IMR-90 (cell line): ENCODE measurements around the gene TSC1. TPM values are rescaled to one million over a fixed set of nuclear protein-coding genes. Genes with fewer than 3 reads are reported as not detected.

Experiments
- ATAC-seq: fragments of 200-7000 bp; cut with Tn5 transposase; 2 replicates; pipeline ENCODE4 v1.9.1; 2020; ENCODE audit warnings: low read depth, mild to moderate bottlenecking, moderate library complexity
- BruUV-seq: library from RNA; stranded (reverse); fragments of 400-500 nt; replicated peaks from 2 replicates; lab custom pipeline; 2021; lab: Mats Ljungman, UMichigan
- CTCF ChIA-PET: fragments of 300-600 bp; formaldehyde crosslinking; extraction: SDS; loops from one replicate; lab custom pipeline; 2021; ENCODE audit warnings: antibody characterized with exemption; lab: Yijun Ruan, JAX
- POLR2A ChIA-PET: fragments of 300-600 bp; sonication (Branson Sonifier 250); formaldehyde crosslinking; loops from one replicate; lab custom pipeline; 2022; ENCODE audit warnings: antibody characterized with exemption; ENCODE audit not compliant: unreplicated experiment; lab: Charles Lee
- DNase-seq: peaks from one replicate; pipeline ENCODE4 v3.0.0; 2013
- H2AFZ ChIP-seq: replicated peaks from 2 replicates; pipeline ENCODE3; 2013; ENCODE audit warnings: low read length, mild to moderate bottlenecking; ENCODE audit not compliant: poor library complexity
- H2AK5ac ChIP-seq: 2 replicates; pipeline ENCODE4 v1.6.1; 2013; ENCODE audit warnings: low read depth, low read length, inconsistent platforms
- H2AK9ac ChIP-seq: replicated peaks from 2 replicates; pipeline ENCODE3; 2013; ENCODE audit warnings: mild to moderate bottlenecking, low read depth, low read length, moderate library complexity; ENCODE audit not compliant: poor library complexity
- H2BK120ac ChIP-seq: 2 replicates; pipeline ENCODE4 v1.6.1; 2013; ENCODE audit warnings: low read depth, low read length, inconsistent platforms
- H2BK15ac ChIP-seq: 3 replicates; pipeline ENCODE4 v1.6.1; 2013; ENCODE audit warnings: low read depth, low read length, inconsistent platforms
- H2BK20ac ChIP-seq: 2 replicates; pipeline ENCODE4 v1.6.1; 2013; ENCODE audit warnings: low read depth, mild to moderate bottlenecking, inconsistent platforms, low read length, moderate library complexity
- H2BK5ac ChIP-seq: 2 replicates; pipeline ENCODE4 v1.6.1; 2013; ENCODE audit warnings: mild to moderate bottlenecking, low read depth, low read length, inconsistent platforms; ENCODE audit not compliant: poor library complexity, severe bottlenecking
- H3K14ac ChIP-seq: replicated peaks from 2 replicates; pipeline ENCODE4 v1.6.1; 2013; ENCODE audit warnings: low read depth, low read length, inconsistent platforms
- H3K18ac ChIP-seq: 2 replicates; pipeline ENCODE4 v1.6.1; 2013; ENCODE audit warnings: low read depth, low read length, control low read depth
- H3K23ac ChIP-seq: 2 replicates; pipeline ENCODE4 v1.6.1; 2013; ENCODE audit warnings: low read depth, low read length, inconsistent platforms
- H3K27ac ChIP-seq: 2 replicates; pipeline ENCODE4 v1.5.1; 2013; ENCODE audit warnings: mild to moderate bottlenecking, control low read depth, low read length; ENCODE audit not compliant: insufficient read depth
- H3K27me3 ChIP-seq: 2 replicates; pipeline ENCODE4 v1.6.1; 2013; ENCODE audit warnings: low read length; ENCODE audit not compliant: control insufficient read depth, insufficient read depth
- H3K36me3 ChIP-seq: 2 replicates; pipeline ENCODE4 v1.6.1; 2013; ENCODE audit warnings: low read length, mixed read lengths; ENCODE audit not compliant: control insufficient read depth, insufficient read depth
- H3K4ac ChIP-seq: 2 replicates; pipeline ENCODE4 v1.6.1; 2013; ENCODE audit warnings: low read depth, low read length, inconsistent platforms
- H3K4me1 ChIP-seq: 2 replicates; pipeline ENCODE4 v1.6.1; 2013; ENCODE audit warnings: low read length, mixed read lengths; ENCODE audit not compliant: control insufficient read depth, insufficient read depth
- H3K4me2 ChIP-seq: 2 replicates; pipeline ENCODE4 v1.6.1; 2013; ENCODE audit warnings: low read depth, mild to moderate bottlenecking, control low read depth, low read length, moderate library complexity
- H3K4me3 ChIP-seq: 2 replicates; pipeline ENCODE4 v1.5.1; 2013; ENCODE audit warnings: low read depth, mild to moderate bottlenecking, control low read depth, low read length, moderate library complexity; ENCODE audit not compliant: insufficient read depth
- H3K56ac ChIP-seq: 2 replicates; pipeline ENCODE4 v1.6.1; 2013; ENCODE audit warnings: low read length, inconsistent platforms; ENCODE audit not compliant: insufficient read depth; ENCODE audit errors: extremely low read depth
- H3K79me1 ChIP-seq, 2 experiments: 2 replicates each; pipeline ENCODE4 v1.6.1; 2013; ENCODE audit warnings: low read length in 2 of 2, inconsistent platforms in 1 of 2, low read depth in 1 of 2
- H3K9ac ChIP-seq: 2 replicates; pipeline ENCODE4 v1.6.1; 2013; ENCODE audit warnings: low read depth, low read length, control low read depth
- H3K9me1 ChIP-seq: 2 replicates; pipeline ENCODE4 v1.6.1; 2013; ENCODE audit warnings: low read length, inconsistent platforms; ENCODE audit not compliant: insufficient read depth
- H3K9me3 ChIP-seq: 2 replicates; pipeline ENCODE4 v1.6.1; 2013; ENCODE audit warnings: low read length; ENCODE audit not compliant: control insufficient read depth, insufficient read depth
- H4K20me1 ChIP-seq: 2 replicates; pipeline ENCODE4 v1.6.1; 2013; ENCODE audit warnings: low read length, inconsistent platforms; ENCODE audit not compliant: insufficient read depth
- H4K5ac ChIP-seq: 2 replicates; pipeline ENCODE4 v1.6.1; 2013; ENCODE audit warnings: mild to moderate bottlenecking, low read depth, low read length, control low read depth
- H4K8ac ChIP-seq, 2 experiments: 2 replicates each; pipeline ENCODE4 v1.6.1; 2013; ENCODE audit warnings: low read depth in 2 of 2, low read length in 2 of 2, control low read depth in 1 of 2, inconsistent platforms in 1 of 2
- H4K91ac ChIP-seq: 2 replicates; pipeline ENCODE4 v1.6.1; 2013; ENCODE audit warnings: low read depth, low read length, inconsistent platforms; ENCODE audit not compliant: insufficient read depth
- BHLHE40 ChIP-seq: fragments of 150-350 bp; IDR thresholded peaks from 2 replicates; pipeline ENCODE4 v1.6.1; 2016; ENCODE audit warnings: mild to moderate bottlenecking, low read depth, low read length
- FOS ChIP-seq: fragments of 150-350 bp; IDR thresholded peaks from 2 replicates; pipeline ENCODE4 v1.6.1; 2016; ENCODE audit warnings: low read depth, low read length
- MAFK ChIP-seq: IDR thresholded peaks from 2 replicates; pipeline ENCODE4 v1.6.1; 2012; ENCODE audit warnings: low read depth, low read length, improper control_type of control experiment
- MXI1 ChIP-seq: IDR thresholded peaks from 2 replicates; pipeline ENCODE4 v1.6.1; 2012; ENCODE audit warnings: low read depth, mild to moderate bottlenecking, low read length, moderate library complexity, borderline replicate concordance
- NFE2L2 ChIP-seq: fragments of 150-350 bp; IDR thresholded peaks from 2 replicates; pipeline ENCODE4 v1.6.1; 2016; ENCODE audit warnings: low read depth, mild to moderate bottlenecking, low read length
- POLR2A ChIP-seq: IDR thresholded peaks from 2 replicates; pipeline ENCODE4 v1.6.1; 2012; ENCODE audit warnings: mild to moderate bottlenecking, low read depth, low read length
- RAD21 ChIP-seq: IDR thresholded peaks from 2 replicates; pipeline ENCODE4 v1.6.1; 2012; ENCODE audit warnings: low read length, improper control_type of control experiment
- SMC3 ChIP-seq: fragments of 150-350 bp; IDR thresholded peaks from 2 replicates; pipeline ENCODE4 v1.6.1; 2016; ENCODE audit warnings: low read depth, mild to moderate bottlenecking, antibody characterized with exemption, low read length, moderate library complexity
- WGBS, 2 experiments: methylation state at CpG; one replicate each; pipeline versions ENCODE4 v1.1.5 to v1.1.7; 2013; ENCODE audit warnings: missing lambda C conversion rate in 2 of 2; ENCODE audit not compliant: insufficient read length in 1 of 2; ENCODE audit errors: extremely low coverage in 2 of 2; 5-methylcytosine and 5-hydroxymethylcytosine counted together
- dilution Hi-C: fragments of 300-500 bp; cut with HindIII; formaldehyde crosslinking; loops from one replicate; pipeline ENCODE4 v1.14.3; 2018; ENCODE audit warnings: low sequenced_read_pairs; ENCODE audit not compliant: unreplicated experiment
- in situ Hi-C: fragments of 300-500 bp; cut with MboI; formaldehyde crosslinking; loops from 3 replicates; pipeline ENCODE4 v1.14.3; 2019; ENCODE audit warnings: low sequenced_read_pairs, inconsistent platforms, mixed read lengths
- intact Hi-C: fragments of 100-400 bp; cut with micrococcal nuclease; formaldehyde crosslinking; loops from 2 replicates; pipeline ENCODE4 v1.10.0; 2022
- polyA plus RNA-seq, 3 experiments: library from polyadenylated mRNA; depleted of rRNA; stranded (reverse); fragments of >200 nt; gene quantifications; 2 replicates each; pipeline ENCODE4 v1.2.3, GENCODE V29; 2012; ENCODE audit warnings: low replicate concordance in 1 of 3
- total RNA-seq: library from RNA; depleted of rRNA; stranded (reverse); fragments of >200 nt; gene quantifications from 2 replicates; pipeline ENCODE4 v1.2.3, GENCODE V29; 2012
- TF ChIP-seq, protein P1 (sequence below): fragments of 150-350 bp; IDR thresholded peaks from 2 replicates; pipeline ENCODE4 v1.6.1; 2017; ENCODE audit warnings: mild to moderate bottlenecking, antibody characterized with exemption, low read length, low read depth
- TF ChIP-seq, protein P2 (sequence below): conservative IDR thresholded peaks from 2 replicates; pipeline ENCODE4 v1.5.1; 2012; ENCODE audit warnings: mild to moderate bottlenecking, low read depth, low read length, improper control_type of control experiment

TSC1 gene
- total and polyA plus RNA-seq, 2 of the 4 experiments (the other 2 are of a cell fraction) = 25.7 to 56.3 TPM

DNA sequence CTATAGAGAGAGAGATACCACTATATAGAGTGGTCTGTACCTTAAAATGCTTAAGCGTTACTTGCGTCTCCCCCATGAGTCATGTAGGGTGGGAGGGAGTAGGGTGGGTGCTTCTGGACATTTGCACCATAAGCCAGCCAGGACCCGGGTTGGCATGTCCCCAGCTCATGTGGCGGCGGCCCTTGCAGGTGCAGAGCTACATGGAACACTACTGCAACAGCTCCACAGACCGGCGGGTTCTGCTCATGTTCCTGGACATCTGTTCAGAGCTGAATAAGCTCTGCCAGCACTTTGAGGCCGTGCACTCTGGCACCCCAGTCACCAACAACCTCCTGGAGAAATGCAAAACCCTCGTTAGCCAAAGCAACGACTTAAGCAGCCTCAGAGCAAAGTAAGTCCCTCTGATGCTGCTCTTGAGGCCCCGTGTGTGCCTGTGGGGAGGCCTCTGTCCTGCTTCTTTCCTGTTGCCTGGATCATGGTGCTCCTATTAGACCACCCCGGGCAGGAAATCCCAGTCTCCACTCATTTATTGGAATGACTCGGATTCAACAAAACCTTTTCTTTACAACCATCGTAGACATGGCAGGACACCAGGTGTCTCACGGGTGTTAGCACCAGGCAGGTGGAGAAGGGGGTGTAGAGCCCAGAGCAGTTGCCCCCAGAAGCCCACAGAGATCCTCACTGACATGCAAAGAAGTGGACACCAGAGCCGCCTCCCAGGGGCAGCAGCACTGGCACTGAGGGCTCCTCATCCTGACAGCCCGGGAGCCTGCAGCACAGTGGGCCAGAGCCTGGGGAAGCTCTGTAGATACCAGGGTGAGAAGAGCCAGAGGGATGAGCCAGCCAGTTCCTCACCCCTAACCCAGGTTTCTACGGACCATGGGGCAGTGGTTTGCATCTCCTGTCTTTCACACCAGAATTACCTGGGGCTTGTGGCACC lies 57.0 kb downstream of the TSC1 start:
- CTCF ChIA-PET = no interaction called here
- WGBS, 2 experiments = 96% methylated on average over 4 of the region's 18 CpGs; no CpG with 5 or more reads in 1 of the 2 experiments
- no peak for ATAC-seq

More for the DNA sequence above, 57.0 kb downstream of the TSC1 start:
- Histone ChIP-seq H3K79me1 (no peaks in the 10 kb centered on the region), H3K36me3 (peaks cover 7% of the 10 kb centered on the region), H3K14ac (no peak overlapping the region), H3K27me3 (no peaks in the 10 kb centered on the region), H2BK5ac (no peak overlapping the region), H2BK20ac (no peak overlapping the region), H3K56ac (no peak overlapping the region), H3K18ac (no peak overlapping the region), H4K91ac (no peak overlapping the region), H3K23ac (no peak overlapping the region), H2AK5ac (no peak overlapping the region), H4K8ac (no peak overlapping the region), H2BK15ac (no peak overlapping the region), H3K9ac (no peak overlapping the region), H3K9me1 (no peaks in the 10 kb centered on the region), H3K4me1 (no peaks in the 10 kb centered on the region), H3K9me3 (no peaks in the 10 kb centered on the region), H3K4ac (no peak overlapping the region), H4K5ac (no peak overlapping the region), H2AFZ (no peak overlapping the region), H2BK120ac (no peak overlapping the region), H3K27ac (no peak overlapping the region), H3K4me3 (no peak overlapping the region), H3K4me2 (no peak overlapping the region), H4K20me1 (no peaks in the 10 kb centered on the region), H2AK9ac (no peak overlapping the region)
- POLR2A ChIA-PET = no interaction called here
- dilution Hi-C loops = no loop called here
- TF ChIP-seq NFE2L2 = no peak
- TF ChIP-seq, protein P1, sequence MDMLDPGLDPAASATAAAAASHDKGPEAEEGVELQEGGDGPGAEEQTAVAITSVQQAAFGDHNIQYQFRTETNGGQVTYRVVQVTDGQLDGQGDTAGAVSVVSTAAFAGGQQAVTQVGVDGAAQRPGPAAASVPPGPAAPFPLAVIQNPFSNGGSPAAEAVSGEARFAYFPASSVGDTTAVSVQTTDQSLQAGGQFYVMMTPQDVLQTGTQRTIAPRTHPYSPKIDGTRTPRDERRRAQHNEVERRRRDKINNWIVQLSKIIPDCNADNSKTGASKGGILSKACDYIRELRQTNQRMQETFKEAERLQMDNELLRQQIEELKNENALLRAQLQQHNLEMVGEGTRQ = no peak
- TF ChIP-seq RAD21 = no peak
- no peak for TF ChIP-seq MAFK
- TF ChIP-seq POLR2A = no peak
- TF ChIP-seq MXI1 = no peak
- TF ChIP-seq, protein P2, sequence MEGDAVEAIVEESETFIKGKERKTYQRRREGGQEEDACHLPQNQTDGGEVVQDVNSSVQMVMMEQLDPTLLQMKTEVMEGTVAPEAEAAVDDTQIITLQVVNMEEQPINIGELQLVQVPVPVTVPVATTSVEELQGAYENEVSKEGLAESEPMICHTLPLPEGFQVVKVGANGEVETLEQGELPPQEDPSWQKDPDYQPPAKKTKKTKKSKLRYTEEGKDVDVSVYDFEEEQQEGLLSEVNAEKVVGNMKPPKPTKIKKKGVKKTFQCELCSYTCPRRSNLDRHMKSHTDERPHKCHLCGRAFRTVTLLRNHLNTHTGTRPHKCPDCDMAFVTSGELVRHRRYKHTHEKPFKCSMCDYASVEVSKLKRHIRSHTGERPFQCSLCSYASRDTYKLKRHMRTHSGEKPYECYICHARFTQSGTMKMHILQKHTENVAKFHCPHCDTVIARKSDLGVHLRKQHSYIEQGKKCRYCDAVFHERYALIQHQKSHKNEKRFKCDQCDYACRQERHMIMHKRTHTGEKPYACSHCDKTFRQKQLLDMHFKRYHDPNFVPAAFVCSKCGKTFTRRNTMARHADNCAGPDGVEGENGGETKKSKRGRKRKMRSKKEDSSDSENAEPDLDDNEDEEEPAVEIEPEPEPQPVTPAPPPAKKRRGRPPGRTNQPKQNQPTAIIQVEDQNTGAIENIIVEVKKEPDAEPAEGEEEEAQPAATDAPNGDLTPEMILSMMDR = no peak
- TF ChIP-seq FOS = no peak
- no peak for TF ChIP-seq SMC3
- no peak for TF ChIP-seq BHLHE40
- no peak for DNase-seq
- BruUV-seq = no TSS peak
- in situ Hi-C loops = no loop called here
- intact Hi-C loops = no loop called here
